Measurements from ENCODE around the gene KLHL8.

The KLHL8 gene

DNA sequence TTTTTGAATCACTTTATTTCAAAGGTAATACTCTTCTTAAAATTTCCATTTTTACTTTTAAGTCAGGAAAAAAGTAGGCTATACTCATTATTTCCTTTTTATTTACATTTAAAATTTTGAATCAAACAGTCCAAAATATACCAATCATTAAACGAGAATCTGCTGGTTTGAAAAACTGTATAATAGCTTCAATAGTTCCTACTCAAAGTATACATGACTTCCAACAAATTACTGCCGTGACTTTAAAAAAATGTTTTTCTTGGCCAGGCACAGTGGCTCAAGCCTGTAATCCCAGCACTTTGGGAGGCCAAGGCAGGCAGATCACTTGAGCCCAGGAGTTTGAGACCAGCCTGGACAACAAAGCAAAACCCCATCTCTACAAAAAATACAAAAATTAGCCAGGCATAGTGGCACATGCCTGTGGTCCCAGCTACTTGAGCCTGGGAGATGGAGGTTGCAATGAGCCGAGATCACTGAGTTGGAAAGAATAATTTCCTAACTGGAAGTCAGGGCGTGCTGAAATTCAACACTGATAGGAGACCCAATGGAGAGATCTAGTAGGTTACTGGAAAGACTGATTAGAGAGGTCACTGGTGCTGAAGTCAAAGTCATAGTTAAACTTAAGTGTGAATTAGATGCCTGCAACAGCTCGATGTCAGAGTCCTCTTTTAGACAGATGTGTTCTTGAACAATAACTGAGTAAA, 9.0 kb downstream of the KLHL8 start:
- FAIRE-seq (no peak), DNase-seq (ENCODE audit: insufficient read length, low spot score) (no peak)
- no peak for TF ChIP-seq POLR2A (IDR thresholded peaks at IDR 0.05; ENCODE audit: low read depth, low read length)
- no peak for TF ChIP-seq POU2F2 (IDR thresholded peaks at IDR 0.05; ENCODE audit: low read depth, low read length)

DNA sequence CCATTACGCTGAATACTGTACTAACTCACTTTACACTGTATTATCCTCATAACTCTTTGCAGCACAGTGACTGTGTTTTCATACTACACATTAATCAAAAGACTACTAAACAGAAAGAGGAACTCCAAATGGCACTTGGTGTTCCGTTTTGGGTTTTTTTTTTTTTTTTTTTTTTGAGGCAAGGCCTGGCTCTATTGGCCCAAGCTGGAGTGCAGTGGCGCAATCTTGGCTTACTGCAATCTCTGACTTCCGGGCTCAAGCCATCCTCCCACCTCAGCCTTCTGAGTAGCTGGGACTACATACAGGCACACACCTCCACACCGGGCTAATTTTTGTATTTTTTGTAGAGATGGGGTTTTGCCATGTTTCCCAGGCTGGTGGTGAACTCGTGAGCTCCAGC, 10.7 kb downstream of the KLHL8 start:
- DNase-seq (ENCODE audit: insufficient read length, low spot score), result peak; percentile 13
- TF ChIP-seq SPI1 (IDR thresholded peaks at IDR 0.05; ENCODE audit: low read depth, low read length), result peak; percentile 91
- peak; percentile 15; the same call in 1 of the 2 replicates for TF ChIP-seq POLR2A (IDR thresholded peaks at IDR 0.05; ENCODE audit: low read depth, low read length)
- no peak for TF ChIP-seq POLR2AphosphoS5 (IDR thresholded peaks at IDR 0.05; ENCODE audit: low read depth, low read length)
- TF ChIP-seq PAX5 (IDR thresholded peaks at IDR 0.05; ENCODE audit: insufficient read depth, low read length, severe bottlenecking), result no peak
- no peak for TF ChIP-seq POU2F2 (IDR thresholded peaks at IDR 0.05; ENCODE audit: low read depth, low read length)
- TF ChIP-seq TAF1 (IDR thresholded peaks at IDR 0.05; ENCODE audit: low read depth, low read length), result 0 out of 2 replicates have a peak, but pooled peaks have one; percentile 26
- peak; percentile 47 for FAIRE-seq

DNA sequence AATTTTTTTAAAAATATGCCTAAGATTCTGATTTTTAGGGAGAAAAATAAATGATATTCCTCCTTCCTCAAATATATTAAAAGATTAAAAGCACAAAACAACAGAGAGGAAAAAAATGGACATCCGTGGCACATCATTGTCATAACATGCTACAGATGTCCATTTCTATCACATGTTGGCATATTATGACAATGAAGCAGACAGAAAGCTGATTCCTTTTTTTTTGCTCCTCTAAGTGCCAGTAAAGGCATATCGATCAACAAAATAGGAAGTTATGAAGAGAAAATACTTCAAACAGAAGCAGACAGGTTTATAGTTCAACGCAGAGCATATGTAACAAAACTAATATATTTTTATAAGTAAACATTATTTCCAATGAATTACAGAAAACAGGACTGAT, 11.2 kb downstream of the KLHL8 start:
- TF ChIP-seq TAF1 (IDR thresholded peaks at IDR 0.05; ENCODE audit: low read depth, low read length) (no peak), POLR2AphosphoS5 (IDR thresholded peaks at IDR 0.05; ENCODE audit: low read depth, low read length) (no peak), SPI1 (IDR thresholded peaks at IDR 0.05; ENCODE audit: low read depth, low read length) (no peak), POU2F2 (IDR thresholded peaks at IDR 0.05; ENCODE audit: low read depth, low read length) (no peak), POLR2A (IDR thresholded peaks at IDR 0.05; ENCODE audit: low read depth, low read length) (no peak), PAX5 (IDR thresholded peaks at IDR 0.05; ENCODE audit: insufficient read depth, low read length, severe bottlenecking) (no peak)
- no peak for DNase-seq (ENCODE audit: insufficient read length, low spot score)
- no peak for FAIRE-seq

DNA sequence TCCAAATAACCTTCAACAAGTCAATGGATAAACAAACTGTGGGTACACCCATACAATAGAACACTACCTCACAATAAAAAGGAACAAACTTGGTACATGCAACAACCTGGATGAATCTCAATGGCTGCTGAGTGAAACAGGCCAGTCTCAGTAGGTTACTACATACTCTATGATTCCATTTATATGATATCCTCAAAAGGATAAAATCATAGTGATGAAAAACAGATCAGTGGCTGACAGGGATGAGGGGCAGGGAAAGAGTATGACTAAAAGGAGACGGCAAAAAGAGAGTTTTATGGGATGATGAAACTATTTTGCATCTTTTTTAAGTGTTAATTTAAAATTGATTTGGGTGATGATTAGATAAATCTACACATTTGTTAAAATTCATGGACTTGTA, 15.9 kb downstream of the KLHL8 start:
- DNase-seq (ENCODE audit: insufficient read length, low spot score) (no peak), FAIRE-seq (no peak)
- TF ChIP-seq SPI1 (IDR thresholded peaks at IDR 0.05; ENCODE audit: low read depth, low read length) (no peak), POLR2A (IDR thresholded peaks at IDR 0.05; ENCODE audit: low read depth, low read length) (no peak), PAX5 (IDR thresholded peaks at IDR 0.05; ENCODE audit: insufficient read depth, low read length, severe bottlenecking) (no peak), POU2F2 (IDR thresholded peaks at IDR 0.05; ENCODE audit: low read depth, low read length) (no peak), TAF1 (IDR thresholded peaks at IDR 0.05; ENCODE audit: low read depth, low read length) (no peak), POLR2AphosphoS5 (IDR thresholded peaks at IDR 0.05; ENCODE audit: low read depth, low read length) (no peak)

DNA sequence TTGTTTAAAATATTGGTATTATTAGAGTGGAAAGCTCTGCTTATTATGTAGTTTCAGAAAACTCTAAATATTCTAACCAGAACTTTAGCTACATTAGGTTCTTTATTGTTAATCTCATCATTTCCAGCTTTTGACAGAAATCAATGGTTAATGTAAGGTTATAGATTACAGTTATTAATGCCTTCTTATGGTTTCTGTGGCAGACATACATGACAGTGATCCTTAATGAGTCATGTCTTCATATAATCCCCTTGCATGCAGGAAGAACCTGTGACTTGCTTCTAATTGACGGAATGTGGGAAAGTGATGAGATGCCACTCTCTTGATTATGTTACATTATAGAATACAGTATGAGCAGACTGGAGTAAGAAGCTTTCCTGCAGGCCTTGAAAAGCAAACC, 23.5 kb downstream of the KLHL8 start:
- TF ChIP-seq POLR2AphosphoS5 (IDR thresholded peaks at IDR 0.05; ENCODE audit: low read depth, low read length), result no peak
- no peak for TF ChIP-seq PAX5 (IDR thresholded peaks at IDR 0.05; ENCODE audit: insufficient read depth, low read length, severe bottlenecking)
- TF ChIP-seq POU2F2 (IDR thresholded peaks at IDR 0.05; ENCODE audit: low read depth, low read length), result no peak
- no peak for TF ChIP-seq POLR2A (IDR thresholded peaks at IDR 0.05; ENCODE audit: low read depth, low read length)
- no peak for TF ChIP-seq SPI1 (IDR thresholded peaks at IDR 0.05; ENCODE audit: low read depth, low read length)
- TF ChIP-seq TAF1 (IDR thresholded peaks at IDR 0.05; ENCODE audit: low read depth, low read length), result no peak
- DNase-seq (ENCODE audit: insufficient read length, low spot score) (no peak), FAIRE-seq (no peak)

DNA sequence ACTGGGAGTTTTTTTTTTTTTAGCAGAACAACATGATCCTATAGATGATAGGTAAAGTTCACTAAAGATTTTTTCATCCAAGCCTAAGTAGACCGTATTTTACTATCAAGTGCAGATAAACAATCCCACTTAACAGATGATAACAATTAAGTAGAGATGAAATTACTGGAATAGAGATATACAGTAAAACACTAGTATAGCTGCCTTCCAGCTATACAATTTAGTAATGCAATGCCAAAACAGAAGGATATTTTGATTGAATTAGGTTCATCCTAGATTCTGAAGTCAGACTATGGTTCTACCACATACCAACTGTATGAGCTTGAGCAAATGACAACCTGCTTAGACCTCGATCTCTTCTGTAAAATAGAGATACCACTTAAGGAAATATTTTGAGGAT, 24.3 kb downstream of the KLHL8 start:
- DNase-seq (ENCODE audit: insufficient read length, low spot score), result no peak
- TF ChIP-seq POU2F2 (IDR thresholded peaks at IDR 0.05; ENCODE audit: low read depth, low read length), result no peak
- TF ChIP-seq POLR2AphosphoS5 (IDR thresholded peaks at IDR 0.05; ENCODE audit: low read depth, low read length), result no peak
- TF ChIP-seq SPI1 (IDR thresholded peaks at IDR 0.05; ENCODE audit: low read depth, low read length), result no peak
- no peak for TF ChIP-seq POLR2A (IDR thresholded peaks at IDR 0.05; ENCODE audit: low read depth, low read length)
- TF ChIP-seq TAF1 (IDR thresholded peaks at IDR 0.05; ENCODE audit: low read depth, low read length), result no peak
- no peak for TF ChIP-seq PAX5 (IDR thresholded peaks at IDR 0.05; ENCODE audit: insufficient read depth, low read length, severe bottlenecking)
- FAIRE-seq, result no peak

DNA sequence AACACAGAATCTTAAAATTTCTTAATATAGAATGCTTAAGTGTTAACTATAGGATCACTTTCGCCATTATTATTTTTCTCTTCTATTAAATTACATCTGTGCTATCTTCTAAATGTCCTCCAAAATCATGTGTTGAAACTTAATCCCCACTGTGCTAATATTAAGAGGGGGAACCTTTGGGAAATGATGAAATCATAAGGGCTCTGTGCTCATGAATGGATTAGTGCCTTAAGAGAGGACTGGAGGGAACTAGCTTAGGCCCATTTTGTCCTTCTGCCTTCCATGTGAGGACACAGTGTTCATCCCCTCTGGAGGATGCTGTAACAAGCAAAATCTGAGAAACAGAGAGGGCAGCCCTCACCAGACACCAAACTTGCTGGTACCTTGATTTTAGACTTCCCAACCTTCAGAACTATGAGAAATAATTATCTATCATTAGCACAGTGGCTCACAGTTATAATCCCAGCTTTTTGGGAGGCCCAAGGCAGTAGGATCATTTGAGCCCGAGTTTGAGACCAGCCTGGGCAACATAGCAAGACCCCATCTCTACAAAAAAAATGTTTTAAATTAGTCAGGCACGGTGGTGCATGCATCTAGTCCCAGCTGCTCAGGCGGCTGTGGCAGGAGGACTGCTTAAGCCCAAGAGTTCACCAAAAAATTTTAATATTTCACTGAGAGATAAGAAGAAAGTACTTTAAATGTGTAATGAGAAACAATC, 26.3 kb downstream of the KLHL8 start:
- TF ChIP-seq PAX5 (IDR thresholded peaks at IDR 0.05; ENCODE audit: insufficient read depth, low read length, severe bottlenecking) (no peak), POLR2AphosphoS5 (IDR thresholded peaks at IDR 0.05; ENCODE audit: low read depth, low read length) (no peak), POU2F2 (IDR thresholded peaks at IDR 0.05; ENCODE audit: low read depth, low read length) (no peak), TAF1 (IDR thresholded peaks at IDR 0.05; ENCODE audit: low read depth, low read length) (no peak), POLR2A (IDR thresholded peaks at IDR 0.05; ENCODE audit: low read depth, low read length) (no peak), SPI1 (IDR thresholded peaks at IDR 0.05; ENCODE audit: low read depth, low read length) (no peak)
- FAIRE-seq (no peak), DNase-seq (ENCODE audit: insufficient read length, low spot score) (no peak)

DNA sequence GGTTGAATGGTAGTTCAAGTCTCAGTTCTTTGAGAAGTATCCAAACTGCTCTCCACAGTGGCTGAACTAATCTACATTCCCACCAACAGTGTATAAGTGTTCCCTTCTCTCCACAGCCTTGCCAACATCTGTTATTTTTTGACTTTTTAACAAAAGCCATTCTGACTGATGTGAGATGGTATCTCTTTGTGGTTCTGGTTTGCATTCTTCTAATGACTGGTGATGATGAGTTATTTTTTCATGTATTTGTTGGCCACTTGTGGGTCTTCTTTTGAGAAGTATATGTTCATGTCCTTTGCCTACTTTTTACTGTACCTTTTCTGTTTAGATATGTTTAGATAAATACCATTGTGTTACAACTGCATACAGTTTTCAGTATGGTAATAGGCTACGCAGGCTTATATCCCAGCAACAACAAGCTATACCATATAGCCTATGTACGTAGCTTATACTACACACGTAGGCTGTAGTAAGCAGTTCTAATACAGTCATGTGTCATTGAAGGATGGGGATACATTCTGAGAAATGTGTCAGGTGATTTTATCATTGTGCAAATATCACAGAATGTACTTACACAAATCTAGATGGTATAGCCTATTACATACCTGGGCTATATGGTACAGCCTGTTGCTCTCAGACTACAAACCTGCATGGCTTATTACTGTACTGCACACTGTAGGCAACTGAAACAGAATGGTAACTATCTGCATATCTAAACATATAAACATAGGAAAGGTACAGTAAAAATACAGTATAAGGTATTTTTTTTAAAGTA, 28.1 kb downstream of the KLHL8 start:
- FAIRE-seq, result peak; percentile 75
- DNase-seq (ENCODE audit: insufficient read length, low spot score), result no peak
- TF ChIP-seq POU2F2 (IDR thresholded peaks at IDR 0.05; ENCODE audit: low read depth, low read length), result no peak
- TF ChIP-seq SPI1 (IDR thresholded peaks at IDR 0.05; ENCODE audit: low read depth, low read length), result no peak
- no peak for TF ChIP-seq POLR2AphosphoS5 (IDR thresholded peaks at IDR 0.05; ENCODE audit: low read depth, low read length)
- TF ChIP-seq POLR2A (IDR thresholded peaks at IDR 0.05; ENCODE audit: low read depth, low read length), result no peak
- no peak for TF ChIP-seq TAF1 (IDR thresholded peaks at IDR 0.05; ENCODE audit: low read depth, low read length)
- TF ChIP-seq PAX5 (IDR thresholded peaks at IDR 0.05; ENCODE audit: insufficient read depth, low read length, severe bottlenecking), result no peak

DNA sequence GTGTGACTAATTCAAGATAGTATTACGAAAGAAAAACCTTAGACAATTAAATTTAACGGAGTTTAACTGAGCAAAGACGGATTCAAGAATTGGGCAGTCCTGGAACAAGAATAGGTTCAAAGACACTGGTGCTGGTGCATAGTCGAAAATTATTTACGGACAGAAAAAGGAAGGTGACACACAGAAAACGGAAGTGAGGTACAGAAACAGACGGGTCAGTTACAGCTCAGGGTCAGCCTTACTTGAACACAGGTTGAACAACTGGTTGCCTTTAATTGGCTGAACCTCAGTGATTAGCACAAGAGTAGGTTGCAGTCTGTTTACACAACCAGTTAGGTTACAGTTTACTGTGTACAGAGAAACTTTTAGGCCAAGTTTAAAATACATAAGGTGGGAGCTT, 31.5 kb downstream of the KLHL8 start:
- no peak for DNase-seq (ENCODE audit: insufficient read length, low spot score)
- FAIRE-seq, result no peak
- TF ChIP-seq POLR2A (IDR thresholded peaks at IDR 0.05; ENCODE audit: low read depth, low read length) (no peak), PAX5 (IDR thresholded peaks at IDR 0.05; ENCODE audit: insufficient read depth, low read length, severe bottlenecking) (no peak), SPI1 (IDR thresholded peaks at IDR 0.05; ENCODE audit: low read depth, low read length) (no peak), POLR2AphosphoS5 (IDR thresholded peaks at IDR 0.05; ENCODE audit: low read depth, low read length) (no peak), TAF1 (IDR thresholded peaks at IDR 0.05; ENCODE audit: low read depth, low read length) (no peak), POU2F2 (IDR thresholded peaks at IDR 0.05; ENCODE audit: low read depth, low read length) (no peak)

Data from GM12891 (cell line).